Activated CD8-positive, alpha-beta memory T cell treated with anti-CD3 and anti-CD28 coated beads, Interleukin-2, amount 10 ng/mL, durations not matched to agents 7 days and 5 days (primary cell): ENCODE results near the gene ANLN. TPM values are rescaled to one million over a fixed set of nuclear protein-coding genes. Genes with fewer than 3 reads are reported as not detected.
A peak's percentile ranks its signal among the peaks of the same experiment; 100 is the strongest.

Experiments
- ATAC-seq: fragments of 150-1000 bp; cut with Tn5 transposase; one replicate; pipeline ENCODE4 v1.10.0; 2021; ENCODE audit warnings: moderate library complexity
- CTCF ChIA-PET: fragments of 350-600 bp; sonication (Branson Sonifier 250); formaldehyde crosslinking; loops from one replicate; lab custom pipeline; 2021; ENCODE audit warnings: antibody characterized with exemption; lab: Charles Lee
- DNase-seq: peaks from one replicate; pipeline ENCODE4 v3.0.0-alpha.2; 2020
- H3K27ac Mint-ChIP-seq: one replicate; pipeline ENCODE4 v1.8.0; 2021; ENCODE audit warnings: mild to moderate bottlenecking, mixed read lengths
- H3K27me3 Mint-ChIP-seq: one replicate; pipeline ENCODE4 v1.8.0; 2021; ENCODE audit warnings: mixed read lengths
- H3K36me3 Mint-ChIP-seq: one replicate; pipeline ENCODE4 v1.8.0; 2021; ENCODE audit warnings: mild to moderate bottlenecking, mixed read lengths
- H3K4me1 Mint-ChIP-seq: one replicate; pipeline ENCODE4 v1.8.0; 2021; ENCODE audit warnings: mixed read lengths
- H3K4me3 Mint-ChIP-seq: one replicate; pipeline ENCODE4 v1.8.0; 2021; ENCODE audit warnings: mild to moderate bottlenecking, moderate library complexity, mixed read lengths
- H3K9me3 Mint-ChIP-seq: one replicate; pipeline ENCODE4 v1.8.0; 2022; ENCODE audit warnings: low read depth, mixed read lengths
- total RNA-seq, 2 experiments: library from RNA; stranded (reverse); gene quantifications; one replicate each; pipeline ENCODE4 v1.2.3, GENCODE V29; 2021

The ANLN gene, protein sequence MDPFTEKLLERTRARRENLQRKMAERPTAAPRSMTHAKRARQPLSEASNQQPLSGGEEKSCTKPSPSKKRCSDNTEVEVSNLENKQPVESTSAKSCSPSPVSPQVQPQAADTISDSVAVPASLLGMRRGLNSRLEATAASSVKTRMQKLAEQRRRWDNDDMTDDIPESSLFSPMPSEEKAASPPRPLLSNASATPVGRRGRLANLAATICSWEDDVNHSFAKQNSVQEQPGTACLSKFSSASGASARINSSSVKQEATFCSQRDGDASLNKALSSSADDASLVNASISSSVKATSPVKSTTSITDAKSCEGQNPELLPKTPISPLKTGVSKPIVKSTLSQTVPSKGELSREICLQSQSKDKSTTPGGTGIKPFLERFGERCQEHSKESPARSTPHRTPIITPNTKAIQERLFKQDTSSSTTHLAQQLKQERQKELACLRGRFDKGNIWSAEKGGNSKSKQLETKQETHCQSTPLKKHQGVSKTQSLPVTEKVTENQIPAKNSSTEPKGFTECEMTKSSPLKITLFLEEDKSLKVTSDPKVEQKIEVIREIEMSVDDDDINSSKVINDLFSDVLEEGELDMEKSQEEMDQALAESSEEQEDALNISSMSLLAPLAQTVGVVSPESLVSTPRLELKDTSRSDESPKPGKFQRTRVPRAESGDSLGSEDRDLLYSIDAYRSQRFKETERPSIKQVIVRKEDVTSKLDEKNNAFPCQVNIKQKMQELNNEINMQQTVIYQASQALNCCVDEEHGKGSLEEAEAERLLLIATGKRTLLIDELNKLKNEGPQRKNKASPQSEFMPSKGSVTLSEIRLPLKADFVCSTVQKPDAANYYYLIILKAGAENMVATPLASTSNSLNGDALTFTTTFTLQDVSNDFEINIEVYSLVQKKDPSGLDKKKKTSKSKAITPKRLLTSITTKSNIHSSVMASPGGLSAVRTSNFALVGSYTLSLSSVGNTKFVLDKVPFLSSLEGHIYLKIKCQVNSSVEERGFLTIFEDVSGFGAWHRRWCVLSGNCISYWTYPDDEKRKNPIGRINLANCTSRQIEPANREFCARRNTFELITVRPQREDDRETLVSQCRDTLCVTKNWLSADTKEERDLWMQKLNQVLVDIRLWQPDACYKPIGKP
- total RNA-seq, result 10 to 100 TPM; 75.2 to 98.8 TPM

GRCh38 chr7:36389371-36390198 lies at the start of gene ANLN:
Gene ANLN, plus strand, starts transcription at chr7:36389862. Its CDS starts 165 bp downstream, at chr7:36390027.
- CTCF ChIA-PET, result interaction anchor here (0.6 to 7.3 kb wide), 3 partner anchors 9 to 36 kb away, joined by 3 to 52 read pairs (median 4); a partner anchor contains a TSS
- DNase-seq (peak; percentile 89), ATAC-seq (peak; percentile 86)
- H3K27ac Mint-ChIP-seq, result peak within 1 kb of the TSS; percentile 95
- H3K4me1 Mint-ChIP-seq, result peaks cover 34% of the 10 kb centered on the region
- peaks cover 10% of the 10 kb centered on the region for H3K9me3 Mint-ChIP-seq
- no peaks in the 10 kb centered on the region for H3K27me3 Mint-ChIP-seq
- peak within 1 kb of the TSS; percentile 98 for H3K4me3 Mint-ChIP-seq
- H3K36me3 Mint-ChIP-seq, result peaks cover 37% of the 10 kb centered on the region

- Mint-ChIP-seq H3K36me3 (peaks cover 1% of the 10 kb centered on the region), H3K27ac (no peak overlapping the region), H3K9me3 (no peaks in the 10 kb centered on the region), H3K4me1 (no peaks in the 10 kb centered on the region), H3K27me3 (peaks cover 9% of the 10 kb centered on the region), H3K4me3 (no peak overlapping the region)
- ATAC-seq (no peak), DNase-seq (no peak)
- CTCF ChIA-PET, result interaction anchor here (1.5 kb wide), 1 partner anchor 24 kb away, joined by 5 read pairs; no protein-coding TSS in a partner anchor
Measured at GRCh38 chr7:36343548-36343947, 46.1 kb upstream of the ANLN start.

GRCh38 chr7:36344622-36345021 lies 45.0 kb upstream of the ANLN start:
- Mint-ChIP-seq H3K27ac (no peak overlapping the region), H3K4me3 (no peak overlapping the region), H3K4me1 (no peaks in the 10 kb centered on the region), H3K9me3 (no peaks in the 10 kb centered on the region), H3K27me3 (peaks cover 11% of the 10 kb centered on the region), H3K36me3 (peaks cover 1% of the 10 kb centered on the region)
- CTCF ChIA-PET, result no interaction called here
- ATAC-seq (no peak), DNase-seq (no peak)

DNA sequence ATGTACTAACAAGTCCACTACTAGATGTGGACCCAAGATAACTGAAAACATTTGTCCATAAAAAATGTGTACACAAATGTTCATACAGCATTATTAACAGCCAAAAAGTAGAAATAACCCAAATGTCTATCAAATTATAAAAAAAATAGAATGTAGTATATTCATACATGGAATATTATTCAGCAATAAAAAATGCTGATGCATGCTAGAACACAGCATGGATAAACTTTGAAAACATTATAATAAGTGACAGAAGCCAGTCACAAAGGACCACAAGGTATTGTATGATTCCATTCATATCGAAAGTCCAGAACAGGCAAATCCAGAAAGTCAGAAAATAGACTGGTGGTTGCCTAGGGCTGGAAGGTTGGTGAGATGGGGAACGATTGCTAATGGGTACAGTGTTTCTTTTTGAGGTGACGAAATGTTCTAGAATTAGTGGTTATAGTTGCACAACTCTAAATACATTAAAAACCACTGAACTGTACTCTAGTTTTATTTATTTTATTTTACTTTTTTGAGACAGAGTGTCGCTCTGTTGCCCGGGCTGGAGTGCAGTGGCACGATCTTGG lies 43.3 kb upstream of the ANLN start:
- DNase-seq (no peak), ATAC-seq (no peak)
- H3K9me3 Mint-ChIP-seq, result no peaks in the 10 kb centered on the region
- H3K36me3 Mint-ChIP-seq, result peaks cover 1% of the 10 kb centered on the region
- H3K27ac Mint-ChIP-seq, result no peak overlapping the region
- CTCF ChIA-PET, result no interaction called here
- no peak overlapping the region for H3K4me3 Mint-ChIP-seq
- peaks cover 11% of the 10 kb centered on the region for H3K27me3 Mint-ChIP-seq
- no peaks in the 10 kb centered on the region for H3K4me1 Mint-ChIP-seq

DNA sequence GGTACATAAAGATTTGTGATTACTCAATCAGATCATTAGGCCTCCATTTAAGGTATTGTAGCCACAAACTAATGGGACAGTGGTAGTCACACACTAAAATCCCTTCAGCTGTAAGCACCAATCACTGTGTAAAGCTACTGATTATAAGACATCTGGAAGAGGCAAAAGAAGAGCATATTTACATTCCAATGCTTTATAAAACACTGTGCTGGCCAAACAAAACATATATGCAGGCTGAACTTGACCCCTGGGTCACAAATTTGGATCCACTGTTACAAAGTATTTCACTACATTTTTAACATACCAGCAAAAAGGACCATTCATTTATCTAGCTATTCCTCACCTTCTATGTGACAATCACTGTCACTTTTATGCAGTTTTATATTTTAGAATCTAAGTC lies 41.4 kb upstream of the ANLN start:
- no peak for ATAC-seq
- Mint-ChIP-seq H3K27me3 (peaks cover 5% of the 10 kb centered on the region), H3K27ac (no peak overlapping the region), H3K36me3 (no peaks in the 10 kb centered on the region), H3K4me1 (no peaks in the 10 kb centered on the region), H3K9me3 (no peaks in the 10 kb centered on the region), H3K4me3 (no peak overlapping the region)
- no peak for DNase-seq
- CTCF ChIA-PET, result interaction anchor here (1.2 kb wide), 1 partner anchor 29 kb away, joined by 5 read pairs; no protein-coding TSS in a partner anchor

GRCh38 chr7:36348771-36349170 lies 40.9 kb upstream of the ANLN start:
- CTCF ChIA-PET, result interaction anchor here (1.2 kb wide), 1 partner anchor 29 kb away, joined by 5 read pairs; no protein-coding TSS in a partner anchor
- H3K27me3 Mint-ChIP-seq, result peaks cover 5% of the 10 kb centered on the region
- DNase-seq (no peak), ATAC-seq (no peak)
- H3K4me3 Mint-ChIP-seq, result no peak overlapping the region
- H3K9me3 Mint-ChIP-seq, result no peaks in the 10 kb centered on the region
- no peak overlapping the region for H3K27ac Mint-ChIP-seq
- H3K4me1 Mint-ChIP-seq, result no peaks in the 10 kb centered on the region
- H3K36me3 Mint-ChIP-seq, result no peaks in the 10 kb centered on the region

- no peak for ATAC-seq
- DNase-seq, result no peak
- CTCF ChIA-PET, result no interaction called here
- H3K4me1 Mint-ChIP-seq, result no peaks in the 10 kb centered on the region
- H3K27me3 Mint-ChIP-seq, result peaks cover 5% of the 10 kb centered on the region
- H3K4me3 Mint-ChIP-seq, result no peak overlapping the region
- no peak overlapping the region for H3K27ac Mint-ChIP-seq
- no peaks in the 10 kb centered on the region for H3K36me3 Mint-ChIP-seq
- H3K9me3 Mint-ChIP-seq, result no peaks in the 10 kb centered on the region
Measured at GRCh38 chr7:36349626-36350025, 40.0 kb upstream of the ANLN start.

DNA sequence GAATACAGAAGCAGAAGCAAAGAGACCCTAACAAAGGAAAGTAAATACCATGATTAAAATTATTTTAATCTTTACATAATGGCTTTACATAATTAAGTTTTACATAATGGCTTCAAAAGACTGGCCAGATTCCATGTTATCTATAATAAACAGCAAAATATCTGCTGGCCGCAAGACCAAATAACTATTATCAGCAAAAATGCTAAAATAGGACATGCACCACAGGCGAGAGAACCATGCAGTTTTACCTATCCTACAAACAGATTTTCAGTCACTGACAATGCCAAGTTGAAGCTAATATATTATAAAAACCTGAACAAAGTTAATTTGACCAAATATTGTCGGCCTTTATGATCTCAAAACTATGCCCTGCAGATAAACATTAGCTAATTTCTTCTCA lies 34.2 kb upstream of the ANLN start:
- H3K4me3 Mint-ChIP-seq, result no peak overlapping the region
- no peak overlapping the region for H3K27ac Mint-ChIP-seq
- DNase-seq (no peak), ATAC-seq (no peak)
- H3K36me3 Mint-ChIP-seq, result no peaks in the 10 kb centered on the region
- no peaks in the 10 kb centered on the region for H3K9me3 Mint-ChIP-seq
- no peaks in the 10 kb centered on the region for H3K4me1 Mint-ChIP-seq
- H3K27me3 Mint-ChIP-seq, result no peaks in the 10 kb centered on the region
- CTCF ChIA-PET, result interaction anchor here (1.9 kb wide), 1 partner anchor 37 kb away, joined by 6 read pairs; no protein-coding TSS in a partner anchor

DNA sequence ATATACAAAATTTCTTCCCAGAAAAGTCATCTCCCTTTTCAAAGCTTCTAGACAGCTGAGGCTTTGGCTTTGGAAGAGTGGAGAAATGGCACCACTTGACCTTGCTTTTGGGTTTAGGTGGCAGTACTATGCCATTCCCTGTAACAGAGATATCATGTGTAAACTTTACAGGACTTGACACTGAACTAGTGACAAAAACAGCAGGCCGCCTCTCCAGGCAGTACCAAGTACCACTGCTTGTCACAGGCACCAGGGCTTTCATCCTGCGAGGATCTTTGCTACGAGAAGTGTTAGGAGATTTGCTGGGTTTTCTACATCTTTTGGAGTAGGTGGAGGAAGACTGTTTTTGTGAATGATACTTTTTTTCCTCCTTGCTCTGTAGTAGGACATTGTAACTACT lies 32.6 kb upstream of the ANLN start:
- Mint-ChIP-seq H3K4me1 (no peaks in the 10 kb centered on the region), H3K4me3 (no peak overlapping the region), H3K9me3 (no peaks in the 10 kb centered on the region), H3K36me3 (no peaks in the 10 kb centered on the region), H3K27me3 (no peaks in the 10 kb centered on the region), H3K27ac (no peak overlapping the region)
- DNase-seq (no peak), ATAC-seq (no peak)
- CTCF ChIA-PET, result interaction anchor here (0.6 kb wide), 1 partner anchor 723 kb away, joined by 3 read pairs; no protein-coding TSS in a partner anchor

DNA sequence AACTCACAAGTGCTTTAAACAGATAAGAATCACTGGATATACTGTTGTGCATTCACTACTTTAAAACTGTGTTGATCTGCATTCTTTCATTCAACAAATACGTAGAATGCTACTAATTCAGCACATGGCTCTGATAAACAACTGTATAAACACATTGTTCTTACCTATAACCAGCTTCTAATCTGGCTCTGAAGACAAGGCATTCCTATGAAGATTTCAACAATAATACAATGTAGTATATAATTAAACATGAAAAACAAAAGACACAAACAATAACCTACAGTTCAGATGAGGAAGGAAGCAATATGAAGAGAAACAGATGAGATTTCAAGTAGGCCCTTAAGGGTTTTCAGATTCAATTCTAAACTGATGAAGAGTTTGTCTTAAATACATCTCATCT lies 31.1 kb upstream of the ANLN start:
- CTCF ChIA-PET, result no interaction called here
- no peaks in the 10 kb centered on the region for H3K4me1 Mint-ChIP-seq
- ATAC-seq (no peak), DNase-seq (no peak)
- no peak overlapping the region for H3K27ac Mint-ChIP-seq
- H3K36me3 Mint-ChIP-seq, result no peaks in the 10 kb centered on the region
- peaks cover 3% of the 10 kb centered on the region for H3K27me3 Mint-ChIP-seq
- H3K9me3 Mint-ChIP-seq, result no peaks in the 10 kb centered on the region
- no peak overlapping the region for H3K4me3 Mint-ChIP-seq

- Mint-ChIP-seq H3K36me3 (no peaks in the 10 kb centered on the region), H3K27ac (no peak overlapping the region), H3K4me1 (no peaks in the 10 kb centered on the region), H3K27me3 (peaks cover 13% of the 10 kb centered on the region), H3K9me3 (no peaks in the 10 kb centered on the region), H3K4me3 (no peak overlapping the region)
- CTCF ChIA-PET, result interaction anchor here (1.1 kb wide), 1 partner anchor 41 kb away, joined by 4 read pairs; no protein-coding TSS in a partner anchor
- ATAC-seq (no peak), DNase-seq (no peak)
Measured at GRCh38 chr7:36360244-36360643, 29.4 kb upstream of the ANLN start.

- no peak for DNase-seq
- Mint-ChIP-seq H3K4me3 (no peak overlapping the region), H3K27ac (no peak overlapping the region), H3K36me3 (no peaks in the 10 kb centered on the region), H3K4me1 (no peaks in the 10 kb centered on the region), H3K9me3 (no peaks in the 10 kb centered on the region), H3K27me3 (peaks cover 18% of the 10 kb centered on the region)
- ATAC-seq, result no peak
- CTCF ChIA-PET, result interaction anchor here (1.1 kb wide), 1 partner anchor 42 kb away, joined by 4 read pairs; no protein-coding TSS in a partner anchor
Measured at GRCh38 chr7:36361227-36361626, 28.4 kb upstream of the ANLN start.
